GM20000 (cell line): ENCODE measurements around the gene TIGD3.
A peak's percentile ranks its signal among the peaks of the same experiment; 100 is the strongest.

Experiments
- DNase-seq: peaks from one replicate; pipeline ENCODE4 v3.0.0; 2012; ENCODE audit warnings: low spot score
- CTCF ChIP-seq: IDR thresholded peaks from 2 replicates; pipeline ENCODE4 v1.5.1; 2012; ENCODE audit warnings: mild to moderate bottlenecking, control low read depth; ENCODE audit errors: extremely low read depth, missing control alignments

TIGD3 gene

GRCh38 chr11:65310736-65311135, 43.8 kb upstream of the TIGD3 start:
- no peak for DNase-seq
- TF ChIP-seq CTCF, result no peak

GRCh38 chr11:65311170-65311678, 43.3 kb upstream of the TIGD3 start:
- no peak for TF ChIP-seq CTCF
- DNase-seq, result no peak

GRCh38 chr11:65314501-65315203, 39.9 kb upstream of the TIGD3 start, which contains the start of gene CDC42EP2:
Gene CDC42EP2, plus strand, starts transcription at chr11:65314866. Its CDS starts 6,033 bp downstream, at chr11:65320899.
- TF ChIP-seq CTCF, result no peak
- DNase-seq, result peak; percentile 96

- TF ChIP-seq CTCF, result peak; percentile 88
- peak; percentile 90 for DNase-seq
These were observed 39.2 kb upstream of the TIGD3 start for GRCh38 chr11:65315204-65315865.

GRCh38 chr11:65315866-65316226, 38.7 kb upstream of the TIGD3 start:
- no peak for DNase-seq
- no peak for TF ChIP-seq CTCF

GRCh38 chr11:65316227-65317024, 38.1 kb upstream of the TIGD3 start:
- no peak for TF ChIP-seq CTCF
- DNase-seq, result no peak
